A673 (cell line): ENCODE data around the gene REXO1. TPM values are rescaled to one million over a fixed set of nuclear protein-coding genes. Genes with fewer than 3 reads are reported as not detected.
"Not testable (repeated sequence)": the region's sequence is repeated elsewhere in the genome, so short reads cannot be mapped to it uniquely, and the experiment has no call there.

Source experiments
- BruUV-seq: library from RNA; stranded (reverse); fragments of 400-500 nt; replicated peaks from 2 replicates; lab custom pipeline; 2021; lab: Mats Ljungman, UMichigan
- CTCF ChIA-PET: fragments of 300-600 bp; sonication (Branson Sonifier 250); formaldehyde crosslinking; loops from one replicate; lab custom pipeline; 2022; ENCODE audit warnings: antibody characterized with exemption; lab: Charles Lee
- POLR2A ChIA-PET: fragments of 300-600 bp; sonication (Branson Sonifier 250); formaldehyde crosslinking; loops from one replicate; lab custom pipeline; 2022; ENCODE audit warnings: antibody characterized with exemption; ENCODE audit not compliant: low non-redundant PET; lab: Charles Lee
- DNase-seq: peaks from one replicate; pipeline ENCODE4 v3.0.0-alpha.2; 2015; ENCODE audit warnings: low spot score
- H3K27ac ChIP-seq: fragments of 200-600 bp; sonication (generic); 2 replicates; pipeline ENCODE4 v1.5.1; 2016; ENCODE audit warnings: mixed run types, low read depth, mild to moderate bottlenecking, mixed read lengths, antibody characterized with exemption, low read length; ENCODE audit not compliant: poor library complexity, severe bottlenecking
- H3K27me3 ChIP-seq: fragments of 200-600 bp; sonication (generic); replicated peaks from 2 replicates; pipeline ENCODE4 v1.6.1; 2017; ENCODE audit warnings: mixed run types, low read depth, mild to moderate bottlenecking, mixed read lengths, antibody characterized with exemption, low read length; ENCODE audit not compliant: insufficient read depth, poor library complexity
- H3K36me3 ChIP-seq: fragments of 200-600 bp; sonication (generic); 2 replicates; pipeline ENCODE4 v1.6.1; 2016; ENCODE audit warnings: mixed run types, mild to moderate bottlenecking, mixed read lengths, antibody characterized with exemption, low read length; ENCODE audit not compliant: insufficient read depth, poor library complexity, severe bottlenecking
- H3K4me1 ChIP-seq: fragments of 200-600 bp; sonication (generic); 2 replicates; pipeline ENCODE4 v1.6.1; 2017; ENCODE audit warnings: mixed run types, mild to moderate bottlenecking, mixed read lengths, antibody characterized with exemption, low read length; ENCODE audit not compliant: insufficient read depth, poor library complexity, severe bottlenecking
- H3K4me3 ChIP-seq: fragments of 200-600 bp; sonication (generic); 2 replicates; pipeline ENCODE4 v1.5.1; 2016; ENCODE audit warnings: low read depth, mixed run types, mild to moderate bottlenecking, mixed read lengths, low read length; ENCODE audit not compliant: poor library complexity, severe bottlenecking
- H3K9me3 ChIP-seq: fragments of 200-600 bp; sonication (generic); 2 replicates; pipeline ENCODE4 v1.6.1; 2016; ENCODE audit warnings: mixed run types, low read depth, mild to moderate bottlenecking, mixed read lengths, antibody characterized with exemption, low read length; ENCODE audit not compliant: poor library complexity, severe bottlenecking
- EZH2 ChIP-seq: fragments of 200-600 bp; sonication (generic); IDR thresholded peaks from 2 replicates; pipeline ENCODE4 v1.6.1; 2017; ENCODE audit warnings: borderline replicate concordance, low read depth, mild to moderate bottlenecking, mixed read lengths, antibody characterized with exemption, low read length; ENCODE audit not compliant: poor library complexity, severe bottlenecking
- intact Hi-C: fragments of 100-400 bp; cut with micrococcal nuclease; formaldehyde crosslinking; loops from one replicate; pipeline ENCODE4 v1.10.0; 2022; ENCODE audit not compliant: unreplicated experiment
- total RNA-seq: library from RNA; stranded (reverse); gene quantifications from 2 replicates; pipeline ENCODE4 v1.2.3, GENCODE V29; 2021
- TF ChIP-seq, protein P1 (sequence below): fragments of 300-800, 200-600 bp; sonication (generic); conservative IDR thresholded peaks from 2 replicates; pipeline ENCODE4 v1.5.1; 2017; ENCODE audit warnings: low read depth, mild to moderate bottlenecking, antibody characterized with exemption, low read length, moderate library complexity, mixed read lengths

The REXO1 gene
- total RNA-seq, 1 experiment from 2014 or later = 53.0 TPM

DNA sequence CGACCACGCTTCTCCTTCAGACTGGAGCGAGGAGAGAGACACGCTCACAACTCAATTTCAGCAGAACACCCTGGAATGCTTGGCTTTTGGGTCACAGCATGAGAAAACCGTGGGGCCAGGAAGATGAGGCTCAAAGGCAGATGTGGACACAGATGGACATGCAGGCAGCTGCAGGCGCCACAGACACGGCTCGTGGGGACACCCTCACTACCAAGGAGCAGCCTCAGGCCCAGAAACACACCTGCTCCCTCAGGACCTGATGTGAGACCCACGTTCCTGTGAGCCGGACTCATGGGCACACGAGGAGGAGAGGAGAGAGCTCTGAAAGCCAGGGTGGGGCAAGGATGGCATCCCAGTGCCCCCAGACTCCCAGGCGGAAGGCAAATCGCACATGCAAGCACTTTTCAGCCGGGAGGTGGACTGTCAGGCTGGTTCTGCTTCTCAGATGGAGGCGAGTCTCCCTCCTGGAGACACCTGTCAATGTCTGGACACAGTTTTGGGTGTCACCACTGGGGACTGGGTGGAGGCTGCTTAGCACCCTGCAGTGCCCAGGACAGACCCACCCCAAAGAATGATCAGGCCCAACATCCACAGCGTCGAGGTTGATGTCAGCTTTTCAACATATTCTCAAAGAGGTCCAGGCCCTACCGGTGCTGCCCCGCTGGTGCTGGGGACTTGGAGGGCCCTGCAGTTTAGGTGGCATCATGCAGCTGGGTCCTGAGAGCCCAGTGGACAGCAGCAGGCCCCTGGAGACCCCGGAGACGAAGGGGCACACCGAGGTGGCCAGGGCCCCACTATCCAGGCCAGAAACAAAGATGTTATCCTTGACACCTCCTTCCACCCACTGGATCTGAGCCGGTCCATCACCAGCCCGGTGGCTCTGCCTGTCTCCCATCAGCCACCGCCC is 34.8 kb upstream of the REXO1 start:
- TF ChIP-seq, protein P1, sequence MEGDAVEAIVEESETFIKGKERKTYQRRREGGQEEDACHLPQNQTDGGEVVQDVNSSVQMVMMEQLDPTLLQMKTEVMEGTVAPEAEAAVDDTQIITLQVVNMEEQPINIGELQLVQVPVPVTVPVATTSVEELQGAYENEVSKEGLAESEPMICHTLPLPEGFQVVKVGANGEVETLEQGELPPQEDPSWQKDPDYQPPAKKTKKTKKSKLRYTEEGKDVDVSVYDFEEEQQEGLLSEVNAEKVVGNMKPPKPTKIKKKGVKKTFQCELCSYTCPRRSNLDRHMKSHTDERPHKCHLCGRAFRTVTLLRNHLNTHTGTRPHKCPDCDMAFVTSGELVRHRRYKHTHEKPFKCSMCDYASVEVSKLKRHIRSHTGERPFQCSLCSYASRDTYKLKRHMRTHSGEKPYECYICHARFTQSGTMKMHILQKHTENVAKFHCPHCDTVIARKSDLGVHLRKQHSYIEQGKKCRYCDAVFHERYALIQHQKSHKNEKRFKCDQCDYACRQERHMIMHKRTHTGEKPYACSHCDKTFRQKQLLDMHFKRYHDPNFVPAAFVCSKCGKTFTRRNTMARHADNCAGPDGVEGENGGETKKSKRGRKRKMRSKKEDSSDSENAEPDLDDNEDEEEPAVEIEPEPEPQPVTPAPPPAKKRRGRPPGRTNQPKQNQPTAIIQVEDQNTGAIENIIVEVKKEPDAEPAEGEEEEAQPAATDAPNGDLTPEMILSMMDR = no peak
- TF ChIP-seq EZH2 = no peak
- H3K4me3 ChIP-seq = peak overlapping the region; percentile 94
- no peaks in the 10 kb centered on the region for H3K36me3 ChIP-seq
- ChIA-PET POLR2A (no interaction called here), CTCF (no interaction called here)
- no peak for DNase-seq
- intact Hi-C loops = no loop called here
- H3K4me1 ChIP-seq = peaks cover 7% of the 10 kb centered on the region
- no peaks in the 10 kb centered on the region for H3K27me3 ChIP-seq
- BruUV-seq = no TSS peak
- no peaks in the 10 kb centered on the region for H3K9me3 ChIP-seq
- peak overlapping the region; percentile 18 for H3K27ac ChIP-seq

DNA sequence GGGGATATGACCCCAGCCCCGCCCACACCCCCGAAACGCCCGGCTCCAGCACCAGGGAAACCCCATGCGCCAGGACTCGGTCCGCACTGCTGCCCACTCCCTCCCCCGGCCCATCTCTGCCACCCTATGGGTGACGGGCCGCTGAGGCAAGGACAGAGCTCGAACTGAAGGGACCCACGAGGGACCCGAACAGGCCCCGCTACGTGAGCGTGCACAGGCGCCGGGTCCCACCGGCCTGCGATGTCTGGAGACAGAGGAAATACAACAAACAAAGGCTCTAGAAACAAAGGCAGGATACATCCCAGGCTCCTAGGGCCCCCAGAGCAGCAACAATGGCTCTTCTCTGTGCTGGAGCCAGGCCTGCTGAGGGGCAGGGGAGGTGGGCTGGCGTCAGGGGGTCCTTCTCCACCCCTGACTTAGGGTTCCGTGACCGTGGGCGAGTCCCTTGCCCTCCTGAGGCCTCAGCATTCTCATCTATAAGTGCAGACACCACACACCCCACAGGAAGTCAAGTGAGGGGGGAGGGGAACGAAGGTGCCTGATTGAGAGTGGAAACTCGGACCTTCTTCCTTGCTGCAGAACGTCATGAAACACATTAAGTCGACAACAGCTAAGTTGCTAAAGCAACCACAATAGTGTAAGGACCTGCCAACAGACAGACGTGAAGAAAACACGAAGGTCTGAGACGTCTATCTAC is 34.0 kb upstream of the REXO1 start:
- no peaks in the 10 kb centered on the region for H3K36me3 ChIP-seq
- no peak for DNase-seq
- ChIA-PET CTCF (no interaction called here), POLR2A (no interaction called here)
- intact Hi-C loops = no loop called here
- TF ChIP-seq, protein P1 = no peak
- no peak for TF ChIP-seq EZH2
- H3K4me1 ChIP-seq = peaks cover 7% of the 10 kb centered on the region
- no peaks in the 10 kb centered on the region for H3K9me3 ChIP-seq
- H3K27ac ChIP-seq = peak overlapping the region; percentile 18
- no peaks in the 10 kb centered on the region for H3K27me3 ChIP-seq
- no TSS peak for BruUV-seq
- no peak overlapping the region for H3K4me3 ChIP-seq

DNA sequence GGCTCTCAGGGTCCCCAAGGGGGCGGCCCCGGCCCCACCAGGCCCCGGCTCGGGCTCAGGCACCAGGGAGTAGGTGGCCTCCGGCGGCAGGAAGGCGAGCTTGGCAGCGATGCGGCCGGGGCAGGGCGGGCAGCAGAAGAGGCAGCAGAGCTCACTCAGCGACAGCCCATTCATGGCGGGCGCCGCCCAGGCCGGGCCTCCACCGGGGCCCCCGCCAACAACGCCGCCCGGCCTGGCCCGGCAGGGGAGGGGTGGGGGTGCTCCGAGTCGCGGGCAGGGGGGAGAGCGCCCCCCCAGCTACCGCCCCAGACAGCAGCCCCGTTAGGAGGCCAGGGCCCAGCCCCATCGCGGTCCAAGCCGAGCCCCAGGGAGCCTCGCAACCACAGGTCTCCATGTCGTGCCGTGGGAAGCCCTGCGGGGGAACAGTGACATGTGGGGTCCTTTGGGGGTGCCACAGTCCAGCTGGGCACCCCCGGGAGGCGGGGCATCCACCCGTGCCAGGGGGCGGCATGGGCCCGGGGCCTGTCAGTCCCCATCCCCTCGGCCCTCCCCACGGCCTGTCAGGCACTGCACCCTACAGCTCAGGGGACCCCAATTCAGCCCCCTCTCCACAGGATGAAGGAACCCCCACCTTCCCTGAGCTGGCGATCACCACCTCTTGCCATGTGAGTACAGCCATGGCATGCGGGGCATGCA is 33.3 kb upstream of the REXO1 start:
- DNase-seq, POLR2A ChIA-PET, CTCF ChIA-PET, BruUV-seq, H3K9me3 ChIP-seq, H3K27me3 ChIP-seq, H3K27ac ChIP-seq, H3K36me3 ChIP-seq, intact Hi-C loops, H3K4me3 ChIP-seq, H3K4me1 ChIP-seq: not testable (repeated sequence)
